GM19099 (cell line): ENCODE data around the gene ELMO1.

Source experiments
- POLR2A ChIP-seq: IDR thresholded peaks from 3 replicates; pipeline ENCODE4 v1.6.1; 2011; ENCODE audit warnings: low read depth; ENCODE audit not compliant: insufficient read length; ENCODE audit errors: extremely low read depth

ELMO1 gene

DNA sequence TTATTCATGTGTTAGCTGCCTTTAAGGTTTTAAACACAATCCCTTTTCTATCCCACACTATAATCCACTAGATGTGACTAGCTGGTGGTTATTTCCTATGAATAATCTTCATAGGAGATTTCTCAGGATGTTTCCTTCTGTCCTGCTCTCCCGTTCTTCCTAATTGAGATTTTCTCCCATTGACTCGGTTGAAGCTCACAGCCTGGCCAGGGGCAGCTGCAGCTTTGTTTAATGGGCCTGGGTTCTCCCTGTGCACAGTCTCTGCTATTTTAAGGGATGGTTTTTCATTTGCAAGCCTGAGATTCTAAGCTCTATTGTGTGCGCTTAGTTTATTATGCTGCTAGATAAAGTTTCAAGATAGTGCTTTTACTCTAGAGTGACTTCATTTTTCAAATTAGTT, 441.0 kb downstream of the ELMO1 start:
- no peak for TF ChIP-seq POLR2A

DNA sequence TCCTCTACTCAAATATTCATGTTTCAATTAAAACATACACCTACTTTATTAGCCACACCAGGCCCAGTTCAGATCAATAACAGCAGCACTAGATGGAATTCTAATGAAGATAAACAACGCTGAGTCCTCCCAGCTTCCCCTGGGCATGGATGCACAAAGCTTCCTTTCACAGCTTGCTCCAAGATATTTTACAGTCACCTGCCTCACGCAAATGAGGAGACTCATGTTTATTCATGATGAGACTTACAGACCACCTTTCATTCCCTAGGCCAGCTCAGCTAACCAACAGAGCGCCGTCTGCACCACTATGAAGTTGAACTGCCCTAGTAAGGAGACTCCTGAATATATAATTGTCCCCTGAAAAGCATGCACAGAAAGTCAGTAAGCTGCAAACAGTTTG, 441.4 kb downstream of the ELMO1 start:
- no peak for TF ChIP-seq POLR2A

DNA sequence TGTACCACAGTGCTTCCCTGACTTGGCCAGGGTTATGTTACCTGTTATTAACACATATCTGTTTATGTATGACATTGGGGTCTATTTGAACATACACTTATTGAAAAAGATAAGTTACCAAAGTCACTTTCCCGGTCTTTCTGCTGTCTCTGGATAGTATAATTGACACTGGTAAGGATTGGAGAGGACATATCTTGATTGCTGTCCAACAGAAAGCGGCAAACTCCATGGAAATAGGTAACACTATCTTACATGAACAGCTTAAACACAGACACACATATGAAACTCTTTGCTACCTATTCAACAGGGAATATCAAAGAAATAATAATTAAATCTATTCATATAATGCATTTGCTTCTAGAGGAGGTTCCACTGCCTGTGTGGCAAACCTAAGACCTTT, 441.9 kb downstream of the ELMO1 start:
- no peak for TF ChIP-seq POLR2A

DNA sequence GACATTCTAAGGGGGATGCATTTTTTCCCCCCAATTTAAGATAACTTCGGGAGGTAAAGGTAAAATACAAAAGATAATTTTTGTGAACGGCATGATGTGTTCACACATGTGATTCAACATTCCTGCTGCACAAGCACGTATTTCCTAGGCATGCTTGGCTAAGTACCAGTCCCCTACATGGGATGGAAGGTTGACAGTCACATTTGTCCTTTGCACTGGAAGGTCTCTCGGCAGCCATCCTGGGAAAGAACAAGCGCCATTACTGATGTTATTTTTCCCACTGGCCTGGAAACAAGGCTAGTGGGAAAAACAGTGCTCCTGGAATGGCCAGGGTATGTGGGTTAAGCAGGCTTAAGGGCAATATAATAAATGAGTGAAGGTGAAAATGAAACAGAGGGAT, 448.2 kb downstream of the ELMO1 start:
- no peak for TF ChIP-seq POLR2A

DNA sequence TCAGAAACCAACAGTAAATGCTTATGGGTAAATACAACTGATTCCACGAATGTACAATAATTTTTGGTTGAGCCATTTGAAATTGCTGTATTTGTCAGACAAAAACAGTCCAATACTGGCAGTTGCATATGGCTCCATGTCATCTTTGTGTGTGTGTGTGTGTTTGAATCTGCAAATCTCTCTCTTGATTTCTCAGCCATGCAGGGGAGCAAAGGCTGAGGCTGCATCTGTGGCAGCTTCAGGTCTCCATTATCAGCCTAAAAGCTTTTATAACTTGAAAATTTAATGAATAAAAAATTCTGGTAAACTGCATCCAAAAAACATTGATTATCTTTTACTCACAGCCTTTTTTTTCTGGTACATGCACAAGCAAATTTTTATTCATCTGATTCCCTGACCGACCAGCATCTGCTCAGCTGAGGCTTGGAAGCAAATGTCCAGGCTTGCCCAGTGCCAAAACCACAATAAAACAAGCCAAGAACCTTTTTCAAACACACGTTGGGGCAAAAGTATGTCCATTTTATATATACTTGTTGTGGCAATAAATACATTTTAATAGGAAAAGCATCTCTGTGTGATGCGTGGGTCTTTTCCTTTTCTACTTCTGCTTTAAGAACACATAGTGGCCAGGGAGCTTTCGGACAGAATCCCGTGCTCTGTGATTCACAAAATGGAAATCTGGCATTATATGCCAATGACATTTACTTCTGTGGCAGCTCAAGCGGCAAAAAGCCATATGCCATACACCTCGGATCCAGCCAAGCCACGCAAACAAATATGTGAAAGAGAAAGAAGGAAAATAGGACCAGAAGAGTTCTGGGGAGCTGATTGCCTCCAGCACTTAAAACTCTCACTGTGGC, 448.8 kb downstream of the ELMO1 start:
- no peak for TF ChIP-seq POLR2A

DNA sequence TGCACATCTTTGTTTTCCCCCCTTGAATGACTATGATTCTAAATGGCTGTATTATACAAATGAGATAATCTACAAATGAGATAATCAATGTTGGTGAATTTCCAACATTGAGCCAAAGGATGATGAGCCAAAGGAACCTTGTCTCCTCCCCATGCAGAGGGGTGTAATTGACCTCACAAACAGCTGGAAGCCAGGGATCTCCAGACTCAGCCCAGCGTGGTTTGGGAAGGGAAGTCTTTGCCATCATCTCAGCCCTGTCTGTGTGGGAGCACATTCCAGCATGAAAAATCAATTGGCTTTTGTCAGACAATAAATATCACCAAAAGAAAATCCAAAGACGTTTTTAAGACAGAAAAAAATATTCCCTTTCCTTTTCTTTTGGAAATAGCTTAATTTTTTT, 452.9 kb downstream of the ELMO1 start:
- TF ChIP-seq POLR2A: no peak

DNA sequence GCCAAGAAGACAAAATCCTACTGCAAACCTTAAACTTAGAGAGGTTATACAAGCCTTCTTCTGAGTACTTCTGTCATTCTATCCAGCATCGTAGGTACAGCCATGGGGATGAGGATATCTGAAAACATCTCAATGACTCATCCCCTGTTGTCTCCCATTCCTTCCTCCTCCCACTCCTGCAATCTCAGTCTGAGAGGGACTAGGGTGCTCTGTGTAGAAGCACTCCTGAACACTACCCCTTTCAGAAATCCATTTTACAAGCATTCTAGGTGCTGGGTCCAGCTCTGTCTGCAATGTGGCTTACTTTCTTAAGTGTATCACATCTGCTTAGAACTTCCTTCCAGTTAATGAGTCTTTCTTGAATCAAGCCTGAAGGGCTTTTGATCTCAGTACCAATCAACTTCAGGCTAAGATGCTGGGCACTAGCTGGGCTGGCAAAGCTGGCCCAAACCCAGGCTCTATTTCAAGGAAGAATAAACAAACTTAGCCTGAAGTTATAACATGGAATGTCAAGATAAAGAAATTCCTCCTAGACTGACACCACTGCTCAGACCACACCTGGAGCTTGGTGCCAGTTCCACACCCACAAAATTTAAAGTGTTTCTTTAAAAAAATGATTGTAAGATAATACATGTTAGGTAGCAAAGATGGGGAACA, 454.1 kb downstream of the ELMO1 start:
- no peak for TF ChIP-seq POLR2A

DNA sequence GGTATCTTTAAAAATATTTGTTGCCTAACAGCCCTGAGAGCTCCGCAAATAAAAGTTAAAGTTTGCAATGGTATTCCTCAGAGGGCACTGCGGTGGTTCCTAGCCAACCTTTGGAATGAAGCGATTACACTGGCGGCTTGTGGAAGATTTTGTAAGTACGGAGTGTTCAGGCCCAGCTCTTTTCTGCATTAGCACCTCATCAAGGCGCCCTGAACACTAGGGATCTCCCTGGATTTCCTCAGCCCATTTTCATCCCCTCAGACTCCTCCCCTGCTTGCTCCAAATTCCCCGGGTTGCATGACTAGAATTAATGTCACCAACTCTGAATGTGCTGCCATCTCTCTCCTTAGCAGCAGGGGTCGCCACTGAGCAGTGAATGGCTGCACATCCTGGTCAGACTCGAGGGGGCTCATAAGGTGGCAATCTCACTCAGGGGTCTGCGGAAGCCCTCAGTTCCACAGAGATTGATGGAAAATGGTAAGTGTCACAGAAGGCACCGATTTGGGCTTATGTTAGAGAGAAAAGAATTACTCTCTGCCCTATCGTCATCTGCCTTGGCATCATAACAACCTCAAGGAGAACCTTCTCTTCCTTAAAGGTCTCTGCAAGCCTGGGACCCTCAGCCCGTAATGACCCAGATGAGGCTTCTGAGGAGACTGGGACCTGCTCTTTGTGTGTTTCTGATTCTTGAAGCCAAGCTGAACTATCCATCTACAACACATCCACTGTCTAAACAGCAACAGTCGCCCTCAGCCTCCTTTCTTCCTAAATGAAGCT, 461.5 kb downstream of the ELMO1 start:
- TF ChIP-seq POLR2A: no peak

DNA sequence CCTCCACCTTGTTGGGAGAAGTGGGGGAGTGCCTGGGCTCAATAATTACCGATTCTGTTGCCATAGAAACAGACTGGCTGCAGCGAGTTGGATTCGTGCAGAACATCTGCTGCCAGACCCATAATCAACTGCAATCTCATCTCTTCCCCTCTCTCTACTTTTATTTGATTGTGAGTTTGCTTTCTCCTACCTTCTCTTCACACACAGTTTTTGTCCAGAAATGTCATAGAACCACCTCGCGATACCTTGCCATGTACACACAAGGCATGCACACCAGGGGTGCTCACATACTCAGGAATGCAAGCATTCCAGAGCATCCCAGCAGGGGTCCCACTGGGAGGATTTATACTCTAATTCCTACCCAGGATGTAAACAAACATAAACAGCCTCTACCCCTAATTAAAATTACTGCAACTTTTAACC, 462.1 kb downstream of the ELMO1 start:
- TF ChIP-seq POLR2A: no peak

DNA sequence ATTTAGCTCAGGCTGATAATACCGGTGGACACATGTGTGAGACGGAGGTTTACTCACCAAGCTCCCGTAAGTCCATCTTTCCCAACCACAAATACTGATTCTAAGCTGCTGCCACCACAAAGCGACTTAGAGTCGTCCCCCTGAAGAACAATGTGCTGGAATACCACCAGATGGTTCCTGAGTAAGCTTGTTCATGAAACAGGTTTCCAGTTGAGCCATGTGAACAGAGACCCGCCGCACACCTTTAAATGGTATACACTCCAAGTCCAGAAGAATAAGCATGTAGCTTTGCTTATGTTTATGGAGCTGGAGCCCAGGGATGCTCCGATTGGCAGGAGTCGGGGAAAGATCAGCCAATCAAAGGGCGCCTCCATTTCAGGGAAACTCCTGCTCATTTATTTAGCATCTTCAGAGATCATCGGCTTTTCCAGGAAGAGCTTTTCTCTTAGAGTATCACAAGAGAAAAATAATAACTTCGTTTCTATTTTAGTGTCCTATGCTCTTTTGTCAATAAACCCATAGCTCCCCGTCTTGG, 462.7 kb downstream of the ELMO1 start:
- TF ChIP-seq POLR2A: no peak

DNA sequence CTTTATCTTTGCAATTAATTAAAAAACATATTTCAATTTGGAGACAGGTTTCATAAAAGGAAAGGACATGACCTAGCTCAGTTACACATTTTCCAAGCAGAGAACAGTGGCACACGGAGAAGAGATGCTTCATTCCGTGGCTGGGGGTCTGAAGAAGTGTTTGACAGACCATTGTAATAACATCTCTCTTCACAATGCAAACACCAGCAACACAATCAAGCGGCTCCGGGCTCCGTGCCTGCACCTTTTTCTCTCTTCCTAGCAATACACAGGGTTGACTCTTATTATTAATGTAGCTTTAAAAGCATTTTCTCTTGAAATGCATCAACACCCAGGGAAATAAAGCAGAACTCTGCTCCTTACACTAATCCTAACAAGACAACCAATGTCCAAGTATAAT, 463.3 kb downstream of the ELMO1 start:
- no peak for TF ChIP-seq POLR2A

DNA sequence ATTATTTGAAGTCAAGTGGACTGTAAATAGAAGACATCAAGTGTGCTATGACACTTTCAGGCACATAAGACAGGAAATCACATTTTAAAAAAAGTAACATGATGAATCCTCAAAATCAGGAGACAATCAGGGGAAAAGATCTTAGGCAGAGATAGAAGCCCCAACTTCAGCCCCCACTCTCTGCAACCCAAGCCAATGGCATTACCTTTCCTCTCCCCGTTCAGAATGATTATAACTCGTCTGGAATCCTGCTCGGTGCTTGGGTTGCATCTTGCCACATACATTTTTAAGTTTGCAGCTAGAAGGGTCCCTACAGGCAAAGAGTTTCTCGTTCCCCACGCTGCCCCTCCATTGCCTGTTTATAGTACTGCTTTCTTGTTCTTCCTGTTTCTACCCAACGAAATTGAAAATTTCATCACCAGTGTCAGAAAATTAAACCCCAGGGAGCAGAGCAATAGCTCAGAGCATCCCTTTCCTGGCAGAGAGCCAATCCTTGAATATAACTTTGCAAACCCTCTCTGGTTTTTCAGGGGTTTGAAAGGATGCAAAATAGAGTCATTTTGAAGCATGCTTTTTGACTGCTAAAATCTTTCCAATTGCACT, 463.9 kb downstream of the ELMO1 start:
- no peak for TF ChIP-seq POLR2A

DNA sequence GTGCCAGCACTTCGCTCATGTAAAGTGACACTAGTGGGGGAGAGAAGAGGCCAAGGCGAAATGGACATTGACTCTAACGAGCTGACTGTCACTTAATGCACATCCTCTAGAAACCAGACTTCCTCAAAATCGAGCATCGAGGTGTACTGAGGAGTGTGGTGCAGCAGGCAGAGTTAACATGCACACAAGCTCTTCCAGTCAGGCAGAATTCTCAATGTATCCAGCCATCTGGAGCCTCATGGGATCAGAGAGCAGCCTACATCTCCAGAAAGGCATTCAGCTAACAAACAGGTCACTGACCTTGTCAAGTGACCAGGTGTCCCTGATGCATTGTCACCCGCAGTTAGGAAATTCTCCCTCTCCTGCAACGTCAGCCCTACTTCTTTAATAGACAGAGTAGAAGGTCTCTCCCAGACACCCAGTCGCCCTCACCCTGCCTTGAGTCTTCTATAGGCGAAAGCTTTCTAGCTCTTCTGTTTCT, 464.6 kb downstream of the ELMO1 start:
- no peak for TF ChIP-seq POLR2A

DNA sequence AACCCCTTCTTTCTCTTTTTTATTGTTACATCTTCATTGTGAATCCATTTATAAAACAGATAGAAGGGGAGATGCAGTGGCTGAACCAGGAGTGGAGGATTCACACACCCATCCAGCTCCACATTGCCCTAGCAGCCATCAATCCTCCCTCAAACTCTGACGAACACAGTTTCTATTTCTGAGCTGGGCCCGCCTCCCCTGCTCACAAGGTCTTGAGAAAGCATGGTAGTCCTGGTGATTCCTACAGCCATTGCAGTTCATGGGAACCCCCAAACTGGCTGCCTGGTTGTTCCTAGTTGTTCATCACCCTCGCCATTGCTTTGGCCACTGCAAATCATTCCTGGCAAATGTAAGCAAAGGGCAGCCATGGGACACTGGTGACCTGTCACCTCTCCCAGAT, 465.9 kb downstream of the ELMO1 start:
- no peak for TF ChIP-seq POLR2A

DNA sequence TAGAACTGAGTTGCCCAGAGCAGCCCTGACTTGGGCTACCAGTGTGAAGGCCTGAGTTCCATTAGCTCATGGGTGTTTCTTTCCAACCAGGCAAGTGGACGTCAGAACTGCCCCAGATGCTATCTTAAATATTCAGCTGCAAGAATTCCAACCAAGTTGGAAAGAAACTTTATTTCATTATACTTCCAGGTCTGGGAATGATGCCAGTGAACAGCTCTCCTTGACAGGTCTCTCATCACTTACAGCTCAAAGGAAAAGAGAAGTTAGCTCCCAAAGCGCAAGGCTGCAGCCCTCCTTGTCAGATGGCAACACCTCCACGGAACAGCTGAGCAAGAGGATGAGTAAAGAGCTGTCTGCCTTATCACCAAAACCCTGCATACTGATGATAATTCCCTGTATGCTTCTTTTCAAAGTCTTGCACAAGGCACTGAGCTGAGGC, 468.8 kb downstream of the ELMO1 start:
- no peak for TF ChIP-seq POLR2A
